Keratinocyte (primary cell): ENCODE measurements around the gene TKT.

Experiments
- CTCF ChIP-seq, 3 experiments: IDR thresholded peaks in 1 of 3; conservative IDR thresholded peaks in 1 of 3; optimal IDR thresholded peaks in 1 of 3; 2 replicates in 2 of 3; 3 replicates in 1 of 3; pipeline versions ENCODE3 to v1.5.1; 2011; ENCODE audit warnings: low read length in 3 of 3, mild to moderate bottlenecking in 3 of 3, moderate library complexity in 2 of 3, control low read depth in 1 of 3, inconsistent platforms in 1 of 3; ENCODE audit not compliant: insufficient read depth in 2 of 3; ENCODE audit errors: extremely low read depth in 1 of 3
- EZH2 ChIP-seq: IDR thresholded peaks from one replicate; pipeline ENCODE4 v1.6.1; 2012; ENCODE audit warnings: inconsistent platforms, mild to moderate bottlenecking, low read length, moderate library complexity

GRCh38 chr3:53286727-53287126 lies 30.9 kb upstream of the TKT start:
- TF ChIP-seq CTCF (optimal IDR thresholded peaks at IDR 0.05 in 1 of 3, IDR thresholded peaks at IDR 0.05 in 1 of 3, conservative IDR thresholded peaks at IDR 0.05 in 1 of 3; ENCODE audit: extremely low read depth in 1 of 3, insufficient read depth in 2 of 3, low read length in 3 of 3) (no peak), EZH2 (no peak)
